ENCODE data around the gene HHAT. TPM values are rescaled to one million over a fixed set of nuclear protein-coding genes. Genes with fewer than 3 reads are reported as not detected.

The HHAT gene
- total RNA-seq, 1 experiment from 2014 or later = 2.3 TPM

DNA sequence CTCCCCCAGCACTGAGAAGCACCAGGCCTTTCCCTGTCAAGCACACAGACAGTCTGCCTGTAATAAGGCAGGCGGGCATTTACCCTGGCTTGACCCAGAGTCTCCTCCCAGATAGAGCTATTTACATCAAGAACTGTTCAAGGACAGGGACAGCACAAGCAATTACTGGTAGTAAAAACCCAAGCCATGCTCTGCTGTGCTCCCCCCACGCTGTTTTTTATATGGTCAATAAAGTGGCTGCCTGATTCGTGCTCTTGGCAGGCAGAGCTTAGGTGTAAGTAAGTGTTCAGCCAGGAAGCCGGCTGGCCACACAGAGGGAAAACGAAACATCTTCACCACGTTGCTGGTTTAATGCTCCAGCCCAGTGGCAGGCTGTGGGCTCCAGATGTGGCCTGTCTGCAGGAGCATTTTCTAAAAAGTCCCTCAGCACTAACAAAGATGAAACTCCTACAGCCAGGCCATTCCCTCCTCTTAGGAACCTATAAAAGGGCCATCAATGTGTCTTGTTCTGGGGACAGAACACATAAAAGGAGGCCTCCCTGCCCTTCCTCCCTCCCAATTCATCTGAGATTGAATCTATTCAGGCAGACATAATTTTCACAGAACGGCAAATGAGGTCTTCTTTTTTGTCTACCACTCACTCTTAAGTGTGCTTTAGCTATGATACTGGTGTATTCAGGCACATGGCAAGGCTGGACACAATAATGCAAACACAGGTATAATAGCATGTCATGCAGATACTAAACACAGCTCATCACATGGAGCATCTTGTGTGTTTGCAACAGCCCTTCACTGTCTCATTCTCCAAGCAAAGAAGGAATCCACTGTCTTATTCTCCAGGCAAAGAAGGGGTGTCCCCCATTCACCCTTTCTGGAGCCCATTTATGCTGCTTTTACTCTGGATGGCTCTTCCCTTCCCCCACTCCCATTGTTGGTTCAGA, 378.9 kb downstream of the HHAT start:
- no peaks in the 10 kb centered on the region for H3K27me3 ChIP-seq (ENCODE audit: low read length)
- H3K79me2 ChIP-seq (ENCODE audit: low read length) = no peaks in the 10 kb centered on the region
- no peak overlapping the region for H3K27ac ChIP-seq (ENCODE audit: low read length)
- H3K4me1 ChIP-seq (ENCODE audit: low read length) = no peaks in the 10 kb centered on the region
- H4K20me1 ChIP-seq (ENCODE audit: insufficient read depth, low read depth, low read length) = no peaks in the 10 kb centered on the region
- H3K9me3 ChIP-seq (ENCODE audit: low read length) = no peaks in the 10 kb centered on the region
- H3K9ac ChIP-seq (ENCODE audit: low read length) = no peak overlapping the region
- no peaks in the 10 kb centered on the region for H3K9me2 ChIP-seq (replicated peaks; ENCODE audit: insufficient read depth, low read length)
- no peak for DNase-seq
- no peak overlapping the region for H3K4me3 ChIP-seq (ENCODE audit: low read length)
- no peaks in the 10 kb centered on the region for H3K36me3 ChIP-seq (ENCODE audit: insufficient read depth, low read length)
- H2AFZ ChIP-seq (ENCODE audit: low read length) = no peak overlapping the region
- no peak overlapping the region for H3K4me2 ChIP-seq (ENCODE audit: low read depth, low read length, poor library complexity, severe bottlenecking)

DNA sequence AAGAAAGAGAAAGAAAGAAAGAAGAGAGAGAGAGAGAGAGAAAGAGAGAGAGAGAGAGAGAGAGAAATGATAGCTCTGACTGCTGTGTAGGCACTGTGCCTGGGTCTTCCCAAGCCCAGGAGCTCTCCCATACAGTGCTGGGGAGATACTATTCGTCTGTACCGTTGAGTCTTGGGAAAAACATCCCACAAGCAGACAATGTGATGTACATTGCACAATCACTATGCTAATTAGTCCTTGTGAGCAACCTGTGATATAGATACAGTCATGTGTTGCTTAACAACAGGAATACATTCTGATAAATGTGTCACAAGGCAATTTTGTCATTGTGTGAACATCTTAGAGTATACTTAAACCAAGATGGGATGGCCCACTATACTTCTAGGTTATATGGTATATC, 381.0 kb downstream of the HHAT start:
- Histone ChIP-seq H2AFZ (ENCODE audit: low read length) (no peak overlapping the region), H3K27me3 (ENCODE audit: low read length) (no peaks in the 10 kb centered on the region), H4K20me1 (ENCODE audit: insufficient read depth, low read depth, low read length) (no peaks in the 10 kb centered on the region), H3K27ac (ENCODE audit: low read length) (no peak overlapping the region), H3K4me3 (ENCODE audit: low read length) (no peak overlapping the region), H3K9ac (ENCODE audit: low read length) (no peak overlapping the region), H3K4me1 (ENCODE audit: low read length) (no peaks in the 10 kb centered on the region), H3K9me2 (replicated peaks; ENCODE audit: insufficient read depth, low read length) (no peaks in the 10 kb centered on the region), H3K4me2 (ENCODE audit: low read depth, low read length, poor library complexity, severe bottlenecking) (no peak overlapping the region), H3K36me3 (ENCODE audit: insufficient read depth, low read length) (no peaks in the 10 kb centered on the region), H3K9me3 (ENCODE audit: low read length) (no peaks in the 10 kb centered on the region), H3K79me2 (ENCODE audit: low read length) (no peaks in the 10 kb centered on the region)
- DNase-seq = no peak

DNA sequence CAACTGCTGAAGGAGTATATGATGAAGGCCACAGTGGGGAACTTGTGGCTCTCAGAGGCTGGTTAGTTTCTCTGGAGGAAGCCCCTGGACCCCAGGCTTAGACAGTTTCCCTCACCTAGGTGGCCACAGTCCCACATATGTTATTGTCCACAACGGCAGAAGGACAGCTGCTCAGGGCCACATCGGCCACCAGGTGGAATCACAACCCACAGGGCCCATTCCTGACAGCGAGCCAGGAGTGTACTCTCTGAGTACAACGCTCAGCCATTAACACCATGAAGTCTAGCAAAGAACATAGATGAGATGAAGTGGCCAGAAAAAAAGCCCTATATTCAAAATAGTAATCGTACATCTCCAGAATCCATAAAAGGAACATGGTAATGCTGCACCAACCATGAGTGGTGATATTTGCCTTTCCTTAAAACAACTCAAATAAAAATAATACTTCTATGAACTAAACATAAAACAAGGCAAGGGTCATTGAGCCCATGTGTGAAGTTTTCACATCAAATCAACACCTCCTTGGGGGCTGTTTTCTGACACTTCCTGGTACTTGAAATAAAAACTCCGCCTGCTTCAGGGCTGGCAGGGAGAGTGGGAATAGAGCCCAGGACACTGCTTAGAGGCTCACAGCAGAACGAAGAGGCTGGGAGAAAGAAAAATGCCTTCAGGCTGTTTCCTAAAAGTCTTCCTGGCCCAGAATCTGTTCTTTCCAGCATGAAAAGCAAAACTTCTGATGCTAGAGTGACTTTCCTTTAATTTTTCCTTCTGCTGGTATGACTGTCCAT, 383.3 kb downstream of the HHAT start:
- DNase-seq = no peak
- Histone ChIP-seq H3K9me2 (replicated peaks; ENCODE audit: insufficient read depth, low read length) (no peaks in the 10 kb centered on the region), H3K4me2 (ENCODE audit: low read depth, low read length, poor library complexity, severe bottlenecking) (no peak overlapping the region), H3K79me2 (ENCODE audit: low read length) (no peaks in the 10 kb centered on the region), H4K20me1 (ENCODE audit: insufficient read depth, low read depth, low read length) (no peaks in the 10 kb centered on the region), H3K4me1 (ENCODE audit: low read length) (no peaks in the 10 kb centered on the region), H3K4me3 (ENCODE audit: low read length) (no peak overlapping the region), H3K36me3 (ENCODE audit: insufficient read depth, low read length) (no peaks in the 10 kb centered on the region), H2AFZ (ENCODE audit: low read length) (no peak overlapping the region), H3K27ac (ENCODE audit: low read length) (no peak overlapping the region), H3K9me3 (ENCODE audit: low read length) (no peaks in the 10 kb centered on the region), H3K27me3 (ENCODE audit: low read length) (no peaks in the 10 kb centered on the region), H3K9ac (ENCODE audit: low read length) (no peak overlapping the region)

DNA sequence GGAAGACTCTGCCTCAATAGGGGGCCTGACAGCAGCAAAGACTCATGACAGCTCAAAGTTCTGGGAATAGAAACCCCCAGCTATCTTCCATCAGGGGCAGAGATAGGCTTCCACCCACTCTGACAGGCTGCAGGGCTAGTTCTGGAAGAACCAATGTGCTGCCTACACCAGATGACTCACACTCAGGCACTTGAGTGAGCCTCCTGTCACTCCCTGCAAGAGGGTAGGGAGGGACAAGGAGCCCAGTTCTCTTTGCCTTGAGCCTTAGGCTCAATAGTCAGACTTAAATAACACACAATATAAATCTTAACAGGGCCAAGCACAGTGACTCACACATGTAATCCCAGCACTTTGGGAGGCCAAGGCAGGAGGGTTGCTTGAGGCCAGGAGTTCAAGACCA, 386.4 kb downstream of the HHAT start:
- Histone ChIP-seq H3K27me3 (ENCODE audit: low read length) (no peaks in the 10 kb centered on the region), H3K27ac (ENCODE audit: low read length) (no peak overlapping the region), H3K9ac (ENCODE audit: low read length) (no peak overlapping the region), H3K9me2 (replicated peaks; ENCODE audit: insufficient read depth, low read length) (no peaks in the 10 kb centered on the region), H3K4me2 (ENCODE audit: low read depth, low read length, poor library complexity, severe bottlenecking) (no peak overlapping the region), H4K20me1 (ENCODE audit: insufficient read depth, low read depth, low read length) (no peaks in the 10 kb centered on the region), H3K9me3 (ENCODE audit: low read length) (no peaks in the 10 kb centered on the region), H3K79me2 (ENCODE audit: low read length) (no peaks in the 10 kb centered on the region), H3K36me3 (ENCODE audit: insufficient read depth, low read length) (no peaks in the 10 kb centered on the region), H3K4me1 (ENCODE audit: low read length) (no peaks in the 10 kb centered on the region), H2AFZ (ENCODE audit: low read length) (no peak overlapping the region), H3K4me3 (ENCODE audit: low read length) (no peak overlapping the region)
- DNase-seq = no peak

DNA sequence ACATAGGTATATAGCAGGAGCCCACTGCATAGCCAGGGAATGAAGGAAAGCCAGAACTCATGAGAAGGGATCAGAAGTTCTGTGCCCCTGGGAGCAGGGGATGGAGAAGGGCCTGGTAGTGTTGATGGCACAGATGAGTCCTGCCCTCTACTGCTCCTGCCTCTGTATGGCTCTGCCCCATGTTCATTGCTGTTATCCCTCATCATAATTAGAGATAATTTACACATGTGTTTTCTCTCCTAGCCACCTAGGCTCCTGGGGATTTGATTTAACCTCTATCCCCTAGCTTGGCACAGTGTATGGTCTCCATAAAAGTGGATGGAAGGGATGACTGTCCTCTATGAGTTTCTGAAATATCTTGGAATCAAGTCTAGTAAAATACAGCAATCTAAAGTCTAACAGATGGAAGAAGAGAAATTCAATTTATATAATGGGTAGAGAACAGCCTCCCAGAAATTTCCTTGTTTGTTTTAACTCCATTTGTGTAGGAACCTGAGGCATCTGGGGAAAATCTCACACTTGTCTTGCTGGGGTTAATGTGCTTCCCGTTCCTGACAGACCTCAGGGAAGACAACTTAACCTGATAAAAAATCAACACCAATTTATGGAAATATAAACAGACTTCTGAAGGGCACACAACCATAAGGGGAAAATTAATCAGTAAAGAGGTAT, 393.8 kb downstream of the HHAT start:
- H3K4me1 ChIP-seq (ENCODE audit: low read length) = no peaks in the 10 kb centered on the region
- H4K20me1 ChIP-seq (ENCODE audit: insufficient read depth, low read depth, low read length) = no peaks in the 10 kb centered on the region
- H3K27me3 ChIP-seq (ENCODE audit: low read length) = no peaks in the 10 kb centered on the region
- no peak overlapping the region for H3K4me3 ChIP-seq (ENCODE audit: low read length)
- no peak overlapping the region for H3K4me2 ChIP-seq (ENCODE audit: low read depth, low read length, poor library complexity, severe bottlenecking)
- no peaks in the 10 kb centered on the region for H3K36me3 ChIP-seq (ENCODE audit: insufficient read depth, low read length)
- no peak overlapping the region for H2AFZ ChIP-seq (ENCODE audit: low read length)
- H3K9me3 ChIP-seq (ENCODE audit: low read length) = no peaks in the 10 kb centered on the region
- DNase-seq = no peak
- no peaks in the 10 kb centered on the region for H3K79me2 ChIP-seq (ENCODE audit: low read length)
- no peaks in the 10 kb centered on the region for H3K9me2 ChIP-seq (replicated peaks; ENCODE audit: insufficient read depth, low read length)
- no peak overlapping the region for H3K9ac ChIP-seq (ENCODE audit: low read length)
- H3K27ac ChIP-seq (ENCODE audit: low read length) = no peak overlapping the region

DNA sequence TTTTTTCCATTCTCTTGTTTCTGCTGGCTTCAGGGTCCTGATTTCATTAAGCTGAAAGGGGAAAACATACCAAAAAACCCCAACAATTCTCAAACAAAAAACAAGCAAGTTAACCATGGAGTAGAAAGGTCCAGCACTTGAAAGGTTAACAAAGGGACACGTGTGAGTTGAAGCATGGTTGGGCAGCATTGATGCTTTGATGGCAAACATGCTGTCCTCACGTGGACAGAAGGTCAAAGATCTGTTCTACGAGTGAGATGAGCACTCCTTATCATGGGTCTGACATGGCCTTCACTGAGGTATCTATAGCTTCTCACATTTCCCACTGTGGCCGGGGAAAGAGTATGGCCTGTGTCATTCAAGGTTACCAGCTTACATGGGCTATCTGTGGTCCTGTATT, 394.9 kb downstream of the HHAT start:
- Histone ChIP-seq H3K4me1 (ENCODE audit: low read length) (no peaks in the 10 kb centered on the region), H3K9me3 (ENCODE audit: low read length) (no peaks in the 10 kb centered on the region), H3K4me2 (ENCODE audit: low read depth, low read length, poor library complexity, severe bottlenecking) (no peak overlapping the region), H2AFZ (ENCODE audit: low read length) (no peak overlapping the region), H3K9me2 (replicated peaks; ENCODE audit: insufficient read depth, low read length) (no peaks in the 10 kb centered on the region), H3K27me3 (ENCODE audit: low read length) (no peaks in the 10 kb centered on the region), H4K20me1 (ENCODE audit: insufficient read depth, low read depth, low read length) (no peaks in the 10 kb centered on the region), H3K27ac (ENCODE audit: low read length) (no peak overlapping the region), H3K9ac (ENCODE audit: low read length) (no peak overlapping the region), H3K79me2 (ENCODE audit: low read length) (no peaks in the 10 kb centered on the region), H3K4me3 (ENCODE audit: low read length) (no peak overlapping the region), H3K36me3 (ENCODE audit: insufficient read depth, low read length) (no peaks in the 10 kb centered on the region)
- no peak for DNase-seq

DNA sequence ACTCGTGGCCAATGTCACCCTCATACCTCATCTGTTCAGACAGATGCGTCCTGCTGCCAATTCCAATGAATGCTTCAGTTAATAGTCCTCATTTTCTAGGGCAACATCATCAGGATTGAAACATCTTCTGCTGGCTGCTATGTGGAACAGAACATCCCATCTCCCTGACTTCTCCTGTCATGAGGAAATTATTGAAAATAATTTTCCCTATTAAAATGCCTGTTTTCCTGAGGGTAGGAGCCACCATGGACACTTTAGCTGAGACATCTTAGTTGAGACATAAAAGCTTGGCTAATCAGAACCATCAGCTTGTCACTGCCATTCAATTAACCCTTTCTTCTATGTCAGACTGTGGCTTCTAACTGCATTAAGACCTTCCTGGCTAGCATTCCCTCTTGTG, 396.1 kb downstream of the HHAT start:
- Histone ChIP-seq H3K36me3 (ENCODE audit: insufficient read depth, low read length) (no peaks in the 10 kb centered on the region), H3K79me2 (ENCODE audit: low read length) (no peaks in the 10 kb centered on the region), H3K27ac (ENCODE audit: low read length) (no peak overlapping the region), H3K9ac (ENCODE audit: low read length) (no peak overlapping the region), H2AFZ (ENCODE audit: low read length) (no peak overlapping the region), H3K27me3 (ENCODE audit: low read length) (no peaks in the 10 kb centered on the region), H3K9me2 (replicated peaks; ENCODE audit: insufficient read depth, low read length) (no peaks in the 10 kb centered on the region), H3K4me1 (ENCODE audit: low read length) (no peaks in the 10 kb centered on the region), H4K20me1 (ENCODE audit: insufficient read depth, low read depth, low read length) (no peaks in the 10 kb centered on the region), H3K4me3 (ENCODE audit: low read length) (no peak overlapping the region), H3K4me2 (ENCODE audit: low read depth, low read length, poor library complexity, severe bottlenecking) (no peak overlapping the region), H3K9me3 (ENCODE audit: low read length) (no peaks in the 10 kb centered on the region)
- no peak for DNase-seq

All from Karpas-422 (cell line).